ENCODE measurements around the gene NAGS.

The NAGS gene

DNA sequence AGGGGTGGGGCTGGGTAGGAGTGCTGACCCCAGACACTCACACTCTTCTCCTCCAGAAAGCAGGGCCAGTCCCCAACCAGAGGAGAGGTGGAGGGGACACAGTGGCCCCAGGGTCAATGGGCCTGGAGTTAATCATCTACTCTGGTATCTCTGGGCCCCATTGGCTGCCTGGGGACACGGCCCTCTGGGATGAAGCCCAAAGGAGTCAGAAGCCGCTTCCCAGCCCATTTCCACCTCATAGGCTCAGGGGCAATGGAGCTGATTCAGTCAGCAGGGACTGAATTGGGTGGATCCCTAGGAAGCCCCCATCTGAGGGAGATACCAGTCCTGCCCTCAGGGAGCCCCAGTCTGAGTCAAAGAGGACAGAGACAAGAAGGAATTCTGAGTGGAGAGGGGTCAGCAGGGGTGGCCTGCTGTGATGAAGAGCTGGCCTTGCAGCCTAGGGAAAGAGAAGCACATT is 2.9 kb upstream of the NAGS start:
- Histone ChIP-seq H3K4ac (ENCODE audit: low read length) (no peak overlapping the region), H3K23ac (ENCODE audit: low read depth, low read length, poor library complexity) (no peak overlapping the region), H3K79me1 (ENCODE audit: low read depth, low read length) (peaks cover 4% of the 10 kb centered on the region), H2BK12ac (ENCODE audit: low read length) (no peak overlapping the region), H3K14ac (ENCODE audit: low read length) (no peak overlapping the region), H2AFZ (ENCODE audit: low read length) (no peak overlapping the region), H2BK5ac (ENCODE audit: low read length) (no peak overlapping the region), H3K9ac (ENCODE audit: low read depth, low read length, poor library complexity) (no peak overlapping the region), H3K27me3 (ENCODE audit: control insufficient read depth in 3 of 3, insufficient read depth in 3 of 3, low read depth in 1 of 3, low read length in 3 of 3) (peaks cover 21 to 76% (median 39%) of the 10 kb centered on the region in 3 experiments), H2AK5ac (ENCODE audit: low read depth, low read length) (no peak overlapping the region), H3K4me2 (ENCODE audit: insufficient read depth, low read length, poor library complexity, severe bottlenecking) (no peak overlapping the region), H3K4me3 (ENCODE audit: low read length in 2 of 2) (no peak overlapping the region), H3K27ac (replicated peaks; ENCODE audit: low read length) (no peak overlapping the region), H4K8ac (ENCODE audit: low read depth, low read length) (no peak overlapping the region), H2BK15ac (ENCODE audit: low read length) (no peak overlapping the region), H3K9me3 (replicated peaks in 1 of 2; ENCODE audit: control insufficient read depth in 2 of 2, insufficient read depth in 1 of 2, low read depth in 1 of 2, low read length in 2 of 2) (peaks cover 0 to 2% of the 10 kb centered on the region in 2 donors), H2BK120ac (ENCODE audit: low read depth, low read length) (no peak overlapping the region), H3K36me3 (replicated peaks in 1 of 2; ENCODE audit: control insufficient read depth in 2 of 2, insufficient read depth in 2 of 2, low read length in 2 of 2) (no peaks in the 10 kb centered on the region), H4K91ac (ENCODE audit: low read depth, low read length, poor library complexity) (no peak overlapping the region), H3K4me1 (ENCODE audit: control insufficient read depth in 2 of 2, insufficient read depth in 1 of 2, low read depth in 1 of 2, low read length in 2 of 2) (peaks cover 9 to 13% of the 10 kb centered on the region in 2 donors), H3K18ac (ENCODE audit: low read length) (no peak overlapping the region)
- no CpG with 5 or more reads among the region's 2 CpGs for WGBS, 2 donors (ENCODE audit: extremely low coverage in 2 of 2, insufficient read length in 2 of 2, insufficient replicate concordance in 1 of 2)
- DNase-seq (ENCODE audit: low spot score) = no peak

DNA sequence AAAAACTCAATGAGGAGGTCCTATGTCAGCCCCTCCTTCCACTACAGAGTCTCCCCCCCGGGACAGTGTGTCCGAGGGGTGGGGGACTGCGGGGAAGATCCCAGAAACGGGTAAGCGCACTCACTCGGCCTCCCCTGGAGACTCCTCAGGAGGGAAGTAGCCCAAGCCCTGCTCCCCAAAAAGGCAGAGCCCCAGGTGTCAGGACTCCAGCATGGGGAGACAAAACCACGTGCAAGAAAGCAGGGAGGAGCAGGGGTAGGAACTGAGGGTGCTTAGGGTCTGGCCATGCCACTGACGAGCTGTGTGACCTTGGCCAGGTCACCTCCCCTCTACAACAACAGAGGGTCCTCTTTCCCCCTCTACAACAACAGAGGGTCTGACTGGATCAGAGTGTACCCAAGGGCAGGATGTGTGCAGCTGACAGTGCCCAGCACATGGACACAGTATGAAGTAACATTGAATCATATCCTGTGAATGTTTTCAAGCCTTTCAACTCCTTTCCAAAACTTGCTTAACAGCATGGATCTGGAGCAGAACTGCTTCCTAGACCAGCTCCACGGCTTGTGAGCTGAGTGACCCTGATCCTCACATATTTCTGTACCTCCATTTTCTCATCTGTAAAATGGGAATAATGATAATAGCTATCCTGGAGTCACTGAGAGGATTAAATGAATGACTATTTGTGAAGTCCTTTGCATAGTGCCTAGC is 2.1 kb upstream of the NAGS start:
- Histone ChIP-seq H2BK5ac (ENCODE audit: low read length) (no peak overlapping the region), H3K23ac (ENCODE audit: low read depth, low read length, poor library complexity) (no peak overlapping the region), H3K36me3 (replicated peaks in 1 of 2; ENCODE audit: control insufficient read depth in 2 of 2, insufficient read depth in 2 of 2, low read length in 2 of 2) (no peaks in the 10 kb centered on the region)

DNA sequence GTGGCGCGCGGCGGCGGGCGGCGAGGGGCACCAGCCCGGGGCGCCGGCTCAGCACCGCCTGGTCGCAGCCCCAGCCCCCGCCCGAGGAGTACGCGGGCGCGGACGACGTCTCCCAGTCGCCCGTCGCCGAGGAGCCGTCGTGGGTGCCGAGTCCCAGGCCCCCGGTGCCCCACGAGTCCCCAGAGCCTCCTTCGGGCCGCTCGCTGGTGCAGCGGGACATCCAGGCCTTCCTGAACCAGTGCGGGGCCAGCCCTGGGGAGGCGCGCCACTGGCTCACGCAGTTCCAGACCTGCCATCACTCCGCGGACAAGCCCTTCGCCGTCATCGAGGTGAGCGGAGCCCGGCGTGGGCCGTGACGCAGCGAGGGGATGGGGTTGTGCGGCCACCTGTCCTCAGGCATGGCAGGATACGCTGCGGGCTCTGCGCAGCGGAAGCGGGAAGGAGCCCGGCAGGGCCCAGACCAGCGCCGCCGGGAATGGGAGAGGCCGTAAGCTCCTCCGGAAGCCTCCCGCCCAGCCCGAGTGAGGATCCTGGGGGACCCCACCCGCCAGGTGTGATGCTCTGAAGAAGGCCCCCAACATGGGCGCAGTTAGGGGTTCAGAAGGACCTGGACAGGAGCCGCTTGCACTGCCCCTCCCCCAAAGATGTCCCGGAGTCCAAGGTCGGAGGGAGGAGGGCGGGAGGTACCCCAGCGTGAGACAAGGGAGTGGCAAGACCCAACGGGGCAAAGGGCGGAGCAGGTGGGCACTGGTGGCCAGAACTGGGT is 522 bp downstream of the NAGS start:
- H3K4ac ChIP-seq (ENCODE audit: low read length) = no peak overlapping the region
- no peak overlapping the region for H3K27ac ChIP-seq (replicated peaks; ENCODE audit: low read length)
- H2AK5ac ChIP-seq (ENCODE audit: low read depth, low read length) = peak overlapping the region; percentile 94
- no peak overlapping the region for H2BK5ac ChIP-seq (ENCODE audit: low read length)
- peak overlapping the region; percentile 85 for H3K9ac ChIP-seq (ENCODE audit: low read depth, low read length, poor library complexity)
- peak overlapping the region; percentile 86 for H2BK12ac ChIP-seq (ENCODE audit: low read length)
- H3K14ac ChIP-seq (ENCODE audit: low read length) = peak overlapping the region; percentile 14
- peak overlapping the region; percentile 76 for H3K4me2 ChIP-seq (ENCODE audit: insufficient read depth, low read length, poor library complexity, severe bottlenecking)
- peak overlapping the region; percentile 52 for H2BK120ac ChIP-seq (ENCODE audit: low read depth, low read length)
- H3K36me3 ChIP-seq (replicated peaks in 1 of 2; ENCODE audit: control insufficient read depth in 2 of 2, insufficient read depth in 2 of 2, low read length in 2 of 2) = no peaks in the 10 kb centered on the region
- H3K27me3 ChIP-seq (ENCODE audit: control insufficient read depth in 3 of 3, insufficient read depth in 3 of 3, low read depth in 1 of 3, low read length in 3 of 3) = peaks cover 21 to 66% (median 47%) of the 10 kb centered on the region in 3 experiments
- peaks cover 0 to 2% of the 10 kb centered on the region in 2 donors for H3K9me3 ChIP-seq (replicated peaks in 1 of 2; ENCODE audit: control insufficient read depth in 2 of 2, insufficient read depth in 1 of 2, low read depth in 1 of 2, low read length in 2 of 2)
- no CpG with 5 or more reads among the region's 71 CpGs for WGBS, 2 donors (ENCODE audit: extremely low coverage in 2 of 2, insufficient read length in 2 of 2, insufficient replicate concordance in 1 of 2)
- H2AFZ ChIP-seq (ENCODE audit: low read length) = peak overlapping the region; percentile 72
- H4K8ac ChIP-seq (ENCODE audit: low read depth, low read length) = no peak overlapping the region
- H3K4me3 ChIP-seq (ENCODE audit: low read length in 2 of 2) = peak overlapping the region in 1 of 2 donors; percentile 68
- H3K79me1 ChIP-seq (ENCODE audit: low read depth, low read length) = peaks cover 5% of the 10 kb centered on the region
- H3K18ac ChIP-seq (ENCODE audit: low read length) = peak overlapping the region; percentile 95
- peaks cover 19 to 20% of the 10 kb centered on the region in 2 donors for H3K4me1 ChIP-seq (ENCODE audit: control insufficient read depth in 2 of 2, insufficient read depth in 1 of 2, low read depth in 1 of 2, low read length in 2 of 2)
- peak overlapping the region; percentile 98 for H3K23ac ChIP-seq (ENCODE audit: low read depth, low read length, poor library complexity)
- no peak for DNase-seq (ENCODE audit: low spot score)
- no peak overlapping the region for H4K91ac ChIP-seq (ENCODE audit: low read depth, low read length, poor library complexity)
- H2BK15ac ChIP-seq (ENCODE audit: low read length) = peak overlapping the region; percentile 98

More for the DNA sequence above, 2.1 kb upstream of the NAGS start:
- Histone ChIP-seq H3K27me3 (ENCODE audit: control insufficient read depth in 3 of 3, insufficient read depth in 3 of 3, low read depth in 1 of 3, low read length in 3 of 3) (peaks cover 21 to 78% (median 39%) of the 10 kb centered on the region in 3 experiments), H4K91ac (ENCODE audit: low read depth, low read length, poor library complexity) (no peak overlapping the region), H3K9ac (ENCODE audit: low read depth, low read length, poor library complexity) (no peak overlapping the region), H4K8ac (ENCODE audit: low read depth, low read length) (no peak overlapping the region), H3K9me3 (replicated peaks in 1 of 2; ENCODE audit: control insufficient read depth in 2 of 2, insufficient read depth in 1 of 2, low read depth in 1 of 2, low read length in 2 of 2) (peaks cover 0 to 2% of the 10 kb centered on the region in 2 donors), H3K18ac (ENCODE audit: low read length) (no peak overlapping the region), H2BK120ac (ENCODE audit: low read depth, low read length) (no peak overlapping the region), H3K14ac (ENCODE audit: low read length) (no peak overlapping the region), H3K79me1 (ENCODE audit: low read depth, low read length) (peaks cover 4% of the 10 kb centered on the region), H3K4ac (ENCODE audit: low read length) (no peak overlapping the region), H2BK15ac (ENCODE audit: low read length) (no peak overlapping the region), H2AFZ (ENCODE audit: low read length) (no peak overlapping the region), H3K27ac (replicated peaks; ENCODE audit: low read length) (no peak overlapping the region), H2BK12ac (ENCODE audit: low read length) (no peak overlapping the region), H3K4me1 (ENCODE audit: control insufficient read depth in 2 of 2, insufficient read depth in 1 of 2, low read depth in 1 of 2, low read length in 2 of 2) (peaks cover 10 to 13% of the 10 kb centered on the region in 2 donors), H3K4me2 (ENCODE audit: insufficient read depth, low read length, poor library complexity, severe bottlenecking) (no peak overlapping the region), H3K4me3 (ENCODE audit: low read length in 2 of 2) (no peak overlapping the region), H2AK5ac (ENCODE audit: low read depth, low read length) (no peak overlapping the region)
- WGBS, 2 donors (ENCODE audit: extremely low coverage in 2 of 2, insufficient read length in 2 of 2, insufficient replicate concordance in 1 of 2) = no CpG with 5 or more reads among the region's 9 CpGs
- no peak for DNase-seq (ENCODE audit: low spot score)

All from neuronal stem cell (in vitro differentiated cells).